ENCODE measurements around the gene KLRG1.

GRCh38 chr12:8947737-8948136 lies 41.6 kb upstream of the KLRG1 start:
- TF ChIP-seq CTCF (IDR thresholded peaks at IDR 0.05) = no peak
- TF ChIP-seq POLR2A (IDR thresholded peaks at IDR 0.05) = no peak
